SU-DHL-6 (cell line): ENCODE results near the gene RUNX1.

ENCODE experiments used
- H2AFZ ChIP-seq: fragments of 200-600 bp; sonication (generic); 2 replicates; pipeline ENCODE4 v1.6.1; 2014; ENCODE audit warnings: low read depth, mild to moderate bottlenecking, moderate library complexity, mixed read lengths, antibody characterized with exemption, low read length; ENCODE audit not compliant: severe bottlenecking
- H3F3A ChIP-seq: fragments of 200-600 bp; shearing (Covaris generic); 2 replicates; pipeline ENCODE4 v1.6.0; 2016; ENCODE audit warnings: antibody characterized with exemption, mild to moderate bottlenecking; ENCODE audit not compliant: insufficient read depth
- H3K27ac ChIP-seq: fragments of 200-600 bp; sonication (generic); 2 replicates; pipeline ENCODE4 v1.5.1; 2016; ENCODE audit warnings: low read depth, mild to moderate bottlenecking, low read length, moderate library complexity, mixed read lengths
- H3K27me3 ChIP-seq: fragments of 200-600 bp; sonication (generic), shearing (Covaris generic); 2 replicates; pipeline ENCODE4 v1.6.0; 2014; ENCODE audit warnings: mild to moderate bottlenecking, low read length
- H3K36me3 ChIP-seq: fragments of 200-600 bp; sonication (generic); 2 replicates; pipeline ENCODE4 v1.6.1; 2014; ENCODE audit warnings: mild to moderate bottlenecking, low read length, mixed read lengths
- H3K4me2 ChIP-seq: fragments of 300-600, 200-600 bp; shearing (Covaris generic), sonication (generic); 2 replicates; pipeline ENCODE4 v1.6.0; 2014; ENCODE audit warnings: low read length, low read depth, mild to moderate bottlenecking; ENCODE audit not compliant: poor library complexity, severe bottlenecking
- H3K4me3 ChIP-seq: fragments of 200-600 bp; sonication (generic); 2 replicates; pipeline ENCODE4 v1.5.1; 2014; ENCODE audit warnings: antibody characterized with exemption, low read length, mild to moderate bottlenecking, mixed read lengths; ENCODE audit not compliant: insufficient read depth, poor library complexity, severe bottlenecking
- H3K79me2 ChIP-seq: fragments of 200-600 bp; sonication (generic); 2 replicates; pipeline ENCODE4 v1.6.1; 2014; ENCODE audit warnings: mild to moderate bottlenecking, low read length, moderate library complexity; ENCODE audit not compliant: insufficient read depth
- H3K9ac ChIP-seq: fragments of 200-600 bp; sonication (generic); 2 replicates; pipeline ENCODE4 v1.7.0; 2014; ENCODE audit warnings: mild to moderate bottlenecking, low read length
- H3K9me2 ChIP-seq: fragments of 200-600 bp; sonication (generic); replicated peaks from 2 replicates; pipeline ENCODE4 v1.6.1; 2014; ENCODE audit warnings: low read length; ENCODE audit not compliant: insufficient read depth
- H3K9me3 ChIP-seq: fragments of 200-600 bp; sonication (generic); 2 replicates; pipeline ENCODE4 v1.6.1; 2014; ENCODE audit warnings: low read length, mixed read lengths; ENCODE audit not compliant: insufficient read depth
- H4K20me1 ChIP-seq: fragments of 200-600 bp; sonication (generic); 2 replicates; pipeline ENCODE4 v1.6.1; 2014; ENCODE audit warnings: low read depth, mild to moderate bottlenecking, antibody characterized with exemption, low read length, moderate library complexity, mixed read lengths
- CTCF ChIP-seq: fragments of 200-600 bp; sonication (generic); IDR thresholded peaks from one replicate; pipeline ENCODE4 v1.5.1; 2017; ENCODE audit warnings: antibody characterized with exemption, mild to moderate bottlenecking, low read length, moderate library complexity; ENCODE audit not compliant: insufficient read depth, poor library complexity, severe bottlenecking
- EZH2phosphoT487 ChIP-seq: fragments of 200-600 bp; sonication (generic), shearing (Covaris generic); conservative IDR thresholded peaks from 2 replicates; pipeline ENCODE4 v1.6.1; 2018; ENCODE audit warnings: mild to moderate bottlenecking, antibody characterized with exemption, low read length, moderate library complexity, mixed read lengths

RUNX1 gene

DNA sequence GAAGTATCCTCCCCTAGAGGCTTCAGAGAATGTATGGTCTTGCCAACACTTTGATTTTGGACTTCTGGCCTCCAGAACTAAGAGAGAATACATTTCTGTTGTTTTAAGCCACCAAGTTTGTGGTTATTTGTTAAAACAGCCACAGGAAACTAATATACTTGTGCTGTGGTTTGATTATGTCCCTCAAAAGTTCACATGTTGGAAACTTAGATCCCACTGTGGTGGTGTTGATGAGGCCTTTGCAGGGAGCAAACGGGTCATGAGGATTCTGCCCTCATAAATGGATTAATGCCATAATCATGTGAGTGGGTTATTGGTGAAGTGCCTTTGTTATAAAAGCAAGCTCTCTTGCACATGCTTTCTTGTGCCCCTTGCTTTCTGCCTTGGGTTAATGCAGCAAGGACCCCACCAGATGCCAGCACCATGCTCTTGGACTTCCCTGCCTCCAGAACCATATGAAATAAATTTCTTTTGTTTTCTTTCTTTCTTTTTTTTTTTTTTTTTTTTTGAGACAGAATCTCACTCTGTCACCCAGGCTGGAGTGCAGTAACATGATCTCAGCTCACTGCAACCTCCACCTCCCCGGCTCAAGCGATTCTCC lies 223.1 kb downstream of the RUNX1 start:
- no peaks in the 10 kb centered on the region for H3K9me2 ChIP-seq
- no peaks in the 10 kb centered on the region for H3K79me2 ChIP-seq
- H3K36me3 ChIP-seq, result peaks cover 30% of the 10 kb centered on the region
- H3K27me3 ChIP-seq, result no peaks in the 10 kb centered on the region
- TF ChIP-seq EZH2phosphoT487, result no peak
- no peak for TF ChIP-seq CTCF
- H4K20me1 ChIP-seq, result no peaks in the 10 kb centered on the region
- no peak overlapping the region for H3K4me3 ChIP-seq
- no peak overlapping the region for H3K27ac ChIP-seq
- H3K9me3 ChIP-seq, result no peaks in the 10 kb centered on the region
- H3K9ac ChIP-seq, result no peak overlapping the region
- H3F3A ChIP-seq, result no peaks in the 10 kb centered on the region
- no peak overlapping the region for H3K4me2 ChIP-seq
- no peak overlapping the region for H2AFZ ChIP-seq

DNA sequence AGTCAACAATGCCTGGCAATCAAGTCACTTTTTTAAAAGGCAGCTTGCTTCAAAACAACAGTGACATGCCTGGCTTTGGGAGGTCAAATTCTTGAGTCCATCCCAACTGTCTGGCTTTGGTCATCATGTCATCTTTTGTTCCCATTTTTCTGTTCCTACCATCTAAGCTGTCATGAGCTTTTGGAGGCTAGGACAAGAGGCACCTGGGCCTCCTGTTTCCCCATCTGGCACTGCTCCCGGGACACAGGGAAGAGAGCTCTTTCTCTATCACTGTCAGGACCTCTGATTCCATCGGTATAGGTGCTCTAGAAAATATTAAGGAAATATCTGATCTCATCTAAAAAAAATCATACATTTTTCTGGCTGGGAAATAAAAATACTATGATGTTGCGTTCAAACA lies 224.0 kb downstream of the RUNX1 start:
- H3K27ac ChIP-seq, result no peak overlapping the region
- TF ChIP-seq CTCF (no peak), EZH2phosphoT487 (no peak)
- H3K79me2 ChIP-seq, result no peaks in the 10 kb centered on the region
- H2AFZ ChIP-seq, result no peak overlapping the region
- H3K4me2 ChIP-seq, result no peak overlapping the region
- H3K4me3 ChIP-seq, result no peak overlapping the region
- peaks cover 24% of the 10 kb centered on the region for H3K36me3 ChIP-seq
- H3K9me3 ChIP-seq, result no peaks in the 10 kb centered on the region
- no peaks in the 10 kb centered on the region for H3K27me3 ChIP-seq
- no peak overlapping the region for H3K9ac ChIP-seq
- no peaks in the 10 kb centered on the region for H3F3A ChIP-seq
- H4K20me1 ChIP-seq, result no peaks in the 10 kb centered on the region
- H3K9me2 ChIP-seq, result no peaks in the 10 kb centered on the region

DNA sequence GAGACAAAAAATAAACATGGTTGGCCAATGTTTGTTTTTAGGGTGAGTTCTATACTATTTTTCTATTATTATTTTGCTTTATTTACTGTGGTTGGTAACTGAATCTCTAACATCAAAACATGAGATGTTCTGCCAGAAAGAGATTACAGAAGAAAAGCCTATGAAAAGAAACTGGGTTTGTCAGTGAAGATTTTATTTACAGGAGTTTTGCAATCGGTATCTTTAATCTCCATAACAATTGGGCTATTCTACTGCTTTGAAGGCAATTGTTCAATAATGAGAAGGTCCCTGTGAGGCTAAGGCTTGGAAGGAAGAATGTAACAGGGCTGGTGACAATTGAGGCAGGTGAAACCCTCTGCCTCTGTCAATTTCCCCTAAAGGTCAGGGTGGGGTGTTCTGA lies 224.8 kb downstream of the RUNX1 start:
- H3K27ac ChIP-seq, result no peak overlapping the region
- H3K9me2 ChIP-seq, result no peaks in the 10 kb centered on the region
- TF ChIP-seq CTCF (no peak), EZH2phosphoT487 (no peak)

More for the DNA sequence above, 224.8 kb downstream of the RUNX1 start:
- Histone ChIP-seq H3F3A (no peaks in the 10 kb centered on the region), H3K36me3 (peaks cover 16% of the 10 kb centered on the region), H3K9me3 (no peaks in the 10 kb centered on the region), H3K9ac (no peak overlapping the region), H4K20me1 (no peaks in the 10 kb centered on the region), H3K79me2 (no peaks in the 10 kb centered on the region), H2AFZ (no peak overlapping the region), H3K27me3 (no peaks in the 10 kb centered on the region), H3K4me2 (no peak overlapping the region), H3K4me3 (no peak overlapping the region)
